ENCODE measurements around the gene ARPC5.
"Not testable (repeated sequence)": the region's sequence is repeated elsewhere in the genome, so short reads cannot be mapped to it uniquely, and the experiment has no call there.

Gene ARPC5

GRCh38 chr1:183635606-183636333 lies at the start of gene ARPC5:
TSS of gene ARPC5 (minus strand) at chr1:183635783. CDS start at chr1:183635659, 124 bp downstream.
- DNase-seq: peak; percentile 100

GRCh38 chr1:183685112-183685713 lies 49.6 kb upstream of the ARPC5 start:
- DNase-seq: peak; percentile 68

DNA sequence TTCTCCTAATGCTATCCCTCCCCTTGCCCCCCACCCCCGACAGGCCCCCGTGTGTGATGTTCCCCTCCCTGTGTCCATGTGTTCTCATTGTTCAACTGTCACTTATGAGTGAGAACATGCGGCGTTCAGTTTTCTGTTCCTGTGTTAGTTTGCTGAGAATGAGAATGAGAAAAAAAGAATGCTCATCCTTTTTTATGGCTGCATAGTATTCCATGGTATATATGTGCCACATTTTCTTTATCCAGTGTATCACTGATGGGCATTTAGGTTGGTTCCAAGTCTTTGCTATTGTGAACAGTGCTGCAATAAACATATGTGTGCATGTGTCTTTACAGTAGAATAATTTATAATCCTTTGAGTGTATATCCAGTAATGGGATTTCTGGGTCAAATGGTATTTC lies 43.8 kb upstream of the ARPC5 start:
- not testable (repeated sequence) for DNase-seq

- no peak for DNase-seq
Measured at GRCh38 chr1:183678819-183679218, 43.2 kb upstream of the ARPC5 start.

DNA sequence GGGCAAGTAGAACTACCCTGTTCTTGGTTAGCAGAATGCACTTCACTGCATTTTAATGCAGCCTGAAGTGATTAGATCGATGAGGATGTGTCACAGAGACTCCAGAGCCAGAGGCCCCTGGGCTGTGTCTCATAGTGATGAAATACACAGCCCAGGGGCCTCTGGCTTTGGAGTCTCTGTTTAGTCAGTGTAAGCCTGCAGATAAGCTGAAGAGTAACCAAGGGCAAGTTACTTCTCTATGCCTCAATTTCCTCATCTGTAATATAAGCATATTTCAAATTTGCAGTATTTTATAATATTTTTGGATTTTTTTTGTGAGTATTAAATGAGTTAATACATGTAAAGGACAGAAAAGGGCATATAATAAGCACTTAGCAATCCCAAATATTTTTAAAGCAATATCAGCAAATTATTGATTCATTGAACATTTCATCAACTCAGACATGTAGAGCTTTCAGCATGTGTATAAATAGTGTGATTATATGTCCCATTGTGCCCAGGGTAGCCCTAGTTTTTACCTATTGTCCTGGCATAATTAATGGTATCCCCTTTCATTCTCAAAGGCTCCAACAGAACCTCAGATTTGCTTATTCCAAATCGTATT lies 41.1 kb upstream of the ARPC5 start:
- DNase-seq: no peak

DNA sequence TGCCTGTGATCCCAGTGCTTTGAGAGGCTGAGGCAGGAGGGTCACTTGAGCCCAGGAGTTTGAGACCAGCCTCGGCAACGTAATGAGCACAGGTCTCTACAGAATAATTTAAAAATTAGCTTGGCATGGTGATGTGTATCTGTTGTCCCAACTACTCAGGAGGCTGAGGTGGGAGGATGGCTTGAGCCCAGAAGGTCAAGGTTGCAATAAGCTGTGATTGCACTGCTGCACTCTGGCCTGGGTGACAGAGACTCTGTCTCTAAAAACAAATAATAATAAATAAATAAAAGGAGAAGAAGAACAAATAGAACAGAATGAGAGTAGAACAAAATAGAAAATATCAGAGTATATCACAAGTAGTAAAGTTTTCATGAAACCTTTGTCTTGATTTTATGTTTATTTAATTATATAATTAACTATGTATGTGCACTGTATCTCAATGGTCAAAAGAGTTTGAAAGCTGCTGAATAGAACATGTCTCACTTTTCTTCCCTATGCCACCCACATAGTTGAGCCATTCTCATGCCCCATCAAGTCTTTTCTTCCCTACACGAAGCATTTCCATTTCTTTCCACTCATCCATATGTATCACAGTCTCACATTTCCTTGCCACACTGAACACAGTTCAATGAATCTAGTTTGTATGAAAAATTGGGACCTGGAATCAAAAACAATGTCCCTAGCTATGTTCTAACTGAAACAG lies 40.5 kb upstream of the ARPC5 start:
- no peak for DNase-seq

GRCh38 chr1:183675381-183675780 lies 39.8 kb upstream of the ARPC5 start:
- DNase-seq: no peak

DNA sequence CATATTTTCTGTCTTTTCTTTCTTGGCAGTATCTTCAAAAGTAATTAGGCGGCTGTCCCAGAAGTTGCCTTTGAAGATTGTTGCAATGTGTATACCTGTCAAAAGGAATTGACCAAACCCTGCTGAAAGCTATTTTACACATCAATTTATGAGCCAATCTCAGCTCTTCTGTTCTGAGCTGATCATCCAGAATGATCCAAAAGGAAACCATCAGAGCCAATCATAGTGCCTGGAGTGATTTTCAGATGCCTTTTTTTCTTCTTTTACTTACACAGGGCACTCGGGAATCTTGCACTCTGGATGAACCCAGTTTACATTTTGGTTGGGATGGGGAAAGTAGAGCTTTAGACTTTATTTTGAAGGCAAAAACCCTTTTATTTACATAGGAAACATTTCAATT lies 39.3 kb upstream of the ARPC5 start:
- no peak for DNase-seq

DNA sequence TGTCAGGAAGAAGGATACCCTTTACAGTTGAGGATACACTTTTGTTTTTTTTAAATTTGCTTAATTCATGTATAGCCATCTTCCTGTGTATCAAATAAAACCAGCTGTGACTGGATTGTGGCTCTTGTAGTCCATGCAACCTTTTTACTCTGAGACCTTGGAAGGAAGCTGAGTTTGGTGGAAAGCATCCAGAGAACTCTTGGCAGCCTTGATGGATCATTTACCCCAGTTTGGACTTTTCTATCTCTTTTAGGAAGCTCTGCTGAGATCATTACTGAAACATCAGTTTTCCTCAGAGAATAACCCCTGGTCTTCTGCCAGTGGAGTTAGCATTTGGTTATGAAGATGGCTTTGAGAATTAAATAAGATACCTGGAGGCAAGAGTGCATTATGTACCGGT lies 38.8 kb upstream of the ARPC5 start:
- DNase-seq: no peak

GRCh38 chr1:183673605-183674323 lies 38.2 kb upstream of the ARPC5 start:
- no peak for DNase-seq

- DNase-seq: no peak
Measured at GRCh38 chr1:183670169-183670568, 34.6 kb upstream of the ARPC5 start.

- DNase-seq: no peak
Measured at GRCh38 chr1:183656355-183656754, 20.8 kb upstream of the ARPC5 start.

DNA sequence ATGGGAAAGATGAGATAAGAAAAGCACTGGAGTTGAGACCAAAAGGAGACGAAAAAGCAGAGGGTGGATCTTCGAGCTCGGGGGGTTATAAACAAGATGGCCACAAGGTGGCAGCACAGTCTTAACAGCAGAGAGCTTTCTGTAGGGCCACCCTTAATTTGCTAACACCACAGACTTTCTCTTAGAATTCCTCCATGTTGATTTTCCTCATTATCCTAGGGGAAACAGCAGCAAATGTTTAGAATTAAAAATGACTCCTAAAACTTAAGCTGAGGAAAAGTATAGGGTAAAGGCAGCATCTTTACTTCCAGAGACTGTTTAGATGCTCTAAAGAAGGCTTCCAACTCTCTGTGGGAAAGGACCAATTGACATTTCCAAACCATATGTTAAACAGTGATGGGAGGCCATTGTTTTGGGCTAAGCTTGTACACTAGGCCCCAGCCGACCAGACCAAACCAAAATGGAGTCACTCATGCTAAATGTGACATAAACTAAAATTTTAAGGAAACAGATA lies 20.0 kb upstream of the ARPC5 start:
- DNase-seq: peak; percentile 89

- no peak for DNase-seq
Measured at GRCh38 chr1:183654706-183655105, 19.1 kb upstream of the ARPC5 start.

DNA sequence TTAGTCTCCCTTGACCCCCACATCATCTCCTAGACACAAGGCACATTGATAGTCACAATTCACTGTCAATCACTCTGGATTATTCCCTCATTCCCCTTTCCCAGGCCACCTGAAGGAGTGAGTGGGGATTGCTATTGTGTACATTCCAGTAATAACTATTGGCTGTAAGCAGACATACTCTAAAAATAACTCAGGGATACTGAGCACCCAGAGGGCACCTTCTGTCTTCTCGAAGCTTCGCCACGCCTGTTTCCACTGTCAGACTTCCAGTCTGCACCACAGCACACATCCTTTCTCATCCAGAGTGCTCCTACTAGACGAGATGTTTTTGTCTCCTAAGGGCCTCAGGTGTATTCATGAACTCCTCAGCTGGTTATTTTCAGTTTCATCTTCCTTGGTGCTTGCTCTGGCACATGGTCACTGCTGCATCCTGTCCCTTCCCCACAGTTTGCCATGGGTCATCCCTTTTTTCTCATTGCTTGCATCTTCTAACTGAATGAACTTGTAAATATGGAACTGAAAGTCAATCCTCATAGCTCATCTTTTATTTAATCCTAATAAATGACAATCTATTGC lies 18.4 kb upstream of the ARPC5 start:
- no peak for DNase-seq

- no peak for DNase-seq
Measured at GRCh38 chr1:183653462-183653794, 17.8 kb upstream of the ARPC5 start.

DNA sequence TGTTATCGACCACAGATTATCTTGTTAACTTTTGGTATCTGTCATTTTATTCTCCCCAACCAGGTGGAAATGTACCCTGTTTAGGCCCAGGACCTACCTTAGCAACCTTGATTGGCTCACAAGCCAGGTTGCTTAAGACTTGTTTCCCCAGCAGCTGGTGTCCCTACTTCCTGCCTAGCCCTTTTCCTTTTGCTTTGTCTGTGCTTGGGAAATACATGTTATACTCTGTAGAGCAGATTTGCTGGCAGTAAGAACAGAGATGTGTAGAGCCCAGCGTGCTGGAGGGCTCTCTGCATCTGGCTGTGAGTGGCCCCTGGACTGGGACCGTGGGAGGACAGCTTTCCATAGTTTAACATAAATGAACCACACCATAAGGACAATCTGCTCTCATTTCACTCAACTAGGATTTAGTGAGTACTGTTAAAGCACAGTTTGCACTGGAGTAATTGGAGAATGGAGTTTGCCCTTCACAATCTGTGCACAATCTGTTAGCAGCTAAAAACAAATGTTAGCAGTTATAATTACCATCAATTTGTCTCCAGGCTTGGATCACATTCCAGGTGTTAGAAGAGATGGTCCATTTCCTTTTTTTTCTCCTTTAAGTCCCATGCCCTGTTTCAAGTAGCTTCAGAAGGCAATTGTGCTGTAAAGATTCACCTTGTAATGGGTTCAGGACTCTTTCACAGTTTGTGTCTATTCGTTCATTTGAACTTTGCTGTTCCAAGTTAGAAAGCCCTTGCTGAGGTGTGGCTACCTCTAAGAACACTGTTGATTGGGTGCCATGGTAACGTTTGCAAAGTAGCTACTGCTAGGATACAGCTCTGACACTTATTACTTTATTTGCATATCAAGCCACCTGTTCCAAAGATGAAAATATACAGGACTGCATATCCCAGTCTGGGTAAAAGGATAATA lies 17.2 kb upstream of the ARPC5 start, which contains the start of gene APOBEC4:
TSS of gene APOBEC4 (minus strand) at position 770 of the 915 bp plus-strand sequence. CDS start 4,535 bp downstream, outside the sequence.
- peak; percentile 95 for DNase-seq

- DNase-seq: no peak
Measured at GRCh38 chr1:183652107-183652506, 16.5 kb upstream of the ARPC5 start.

GRCh38 chr1:183651612-183652011 lies 16.0 kb upstream of the ARPC5 start:
- DNase-seq: no peak

DNA sequence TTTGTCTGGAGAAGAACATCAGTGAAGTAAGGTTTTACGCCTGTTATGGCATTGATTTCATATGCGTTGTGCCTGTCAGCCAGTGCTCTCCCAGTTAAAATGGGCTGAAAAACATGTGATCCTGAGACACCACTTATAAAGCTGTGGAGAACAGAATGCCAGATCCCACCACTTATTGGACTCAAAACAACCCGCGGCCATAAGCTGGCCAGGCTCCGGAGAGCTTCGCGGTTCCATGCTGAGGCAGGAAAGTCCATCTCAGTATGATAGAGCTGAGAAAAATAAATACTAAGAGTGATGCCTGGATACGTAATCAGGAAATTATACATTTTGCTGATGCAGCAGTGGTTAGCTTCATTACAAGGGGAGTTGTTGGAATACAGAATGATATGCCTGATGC lies 12.5 kb upstream of the ARPC5 start:
- no peak for DNase-seq

GRCh38 chr1:183646776-183647175 lies 11.2 kb upstream of the ARPC5 start:
- no peak for DNase-seq
